GM18526 (cell line): ENCODE measurements around the gene OLFM1.

Source experiments
- POLR2A ChIP-seq: IDR thresholded peaks from 3 replicates; pipeline ENCODE4 v1.6.1; 2011; ENCODE audit not compliant: insufficient read length; ENCODE audit errors: extremely low read depth

Gene OLFM1

GRCh38 chr9:135102331-135102730 lies 14.9 kb downstream of the OLFM1 start:
- TF ChIP-seq POLR2A = no peak

GRCh38 chr9:135103001-135103446 lies 15.6 kb downstream of the OLFM1 start:
- TF ChIP-seq POLR2A = no peak

GRCh38 chr9:135103931-135104639 lies 16.6 kb downstream of the OLFM1 start:
- TF ChIP-seq POLR2A = no peak

GRCh38 chr9:135104761-135105160 lies 17.3 kb downstream of the OLFM1 start:
- TF ChIP-seq POLR2A = no peak

- TF ChIP-seq POLR2A = no peak
Observed at GRCh38 chr9:135105211-135105745, 17.8 kb downstream of the OLFM1 start.

GRCh38 chr9:135105938-135106491 lies 18.5 kb downstream of the OLFM1 start:
- TF ChIP-seq POLR2A = no peak

- TF ChIP-seq POLR2A = no peak
Observed at GRCh38 chr9:135106551-135107270, 19.2 kb downstream of the OLFM1 start.

GRCh38 chr9:135107581-135108235 lies 20.2 kb downstream of the OLFM1 start:
- no peak for TF ChIP-seq POLR2A

- no peak for TF ChIP-seq POLR2A
Observed at GRCh38 chr9:135108831-135109510, 21.5 kb downstream of the OLFM1 start.

GRCh38 chr9:135109650-135110049 lies 22.2 kb downstream of the OLFM1 start:
- TF ChIP-seq POLR2A = no peak

- TF ChIP-seq POLR2A = no peak
Observed at GRCh38 chr9:135110416-135110815, 22.9 kb downstream of the OLFM1 start.

- no peak for TF ChIP-seq POLR2A
Observed at GRCh38 chr9:135116371-135116770, 28.9 kb downstream of the OLFM1 start.

GRCh38 chr9:135116881-135117280 lies 29.4 kb downstream of the OLFM1 start:
- no peak for TF ChIP-seq POLR2A

GRCh38 chr9:135117281-135117680 lies 29.8 kb downstream of the OLFM1 start:
- no peak for TF ChIP-seq POLR2A
